AG04450 (cell line): ENCODE measurements around the gene OSBPL8. TPM values are rescaled to one million over a fixed set of nuclear protein-coding genes. Genes with fewer than 3 reads are reported as not detected.
"Not testable (repeated sequence)": the region's sequence is repeated elsewhere in the genome, so short reads cannot be mapped to it uniquely, and the experiment has no call there.

Experiments
- CTCF ChIA-PET: fragments of 300-600, 350-600 bp; formaldehyde crosslinking; extraction: SDS; loops from one replicate; lab custom pipeline; 2022; ENCODE audit warnings: antibody characterized with exemption, inconsistent platforms; lab: Charles Lee
- POLR2A ChIA-PET: fragments of 350-600 bp; formaldehyde crosslinking; extraction: SDS; loops from one replicate; lab custom pipeline; 2021; ENCODE audit warnings: antibody characterized with exemption, inconsistent platforms; lab: Yijun Ruan, JAX
- DNase-seq: peaks from one replicate; pipeline ENCODE4 v3.0.0-alpha.2; 2011; ENCODE audit warnings: low read depth, low spot score
- H3K27ac ChIP-seq: one replicate; pipeline ENCODE4 v1.5.1; 2012; ENCODE audit warnings: low read depth, low read length, control low read depth
- H3K27me3 ChIP-seq: one replicate; pipeline ENCODE4 v1.6.0; 2012; ENCODE audit warnings: low read length; ENCODE audit not compliant: control insufficient read depth, insufficient read depth
- H3K4me3 ChIP-seq: 2 replicates; pipeline ENCODE4 v1.5.1; 2011; ENCODE audit warnings: mild to moderate bottlenecking, low read depth, low read length, control low read depth
- H3K9me3 ChIP-seq: 2 replicates; pipeline ENCODE4 v1.5.1; 2012; ENCODE audit warnings: low read length; ENCODE audit not compliant: control insufficient read depth, insufficient read depth
- CTCF ChIP-seq: IDR thresholded peaks from 2 replicates; pipeline ENCODE4 v1.5.1; 2011; ENCODE audit warnings: low read depth, low read length, control low read depth, inconsistent platforms
- polyA plus RNA-seq: library from polyadenylated mRNA; depleted of rRNA; stranded (reverse); fragments of >200 nt; gene quantifications from 2 replicates; pipeline ENCODE4 v1.2.3, GENCODE V29; 2011

The OSBPL8 gene
- polyA plus RNA-seq, 1 experiment, result 64.5 TPM

- POLR2A ChIA-PET, result no interaction called here
- Histone ChIP-seq H3K9me3 (peaks cover 3% of the 10 kb centered on the region; the same call in 1 of the 2 replicates), H3K4me3 (no peak overlapping the region), H3K27ac (no peak overlapping the region), H3K27me3 (no peaks in the 10 kb centered on the region)
- TF ChIP-seq CTCF, result no peak
- DNase-seq, result no peak
- CTCF ChIA-PET, result no interaction called here
Measured at GRCh38 chr12:76520348-76520747, 39.2 kb downstream of the OSBPL8 start.

GRCh38 chr12:76519538-76519937, 40.0 kb downstream of the OSBPL8 start:
- no peak for TF ChIP-seq CTCF
- no peak for DNase-seq
- Histone ChIP-seq H3K27me3 (no peaks in the 10 kb centered on the region), H3K27ac (no peak overlapping the region), H3K4me3 (no peak overlapping the region), H3K9me3 (peaks cover 3% of the 10 kb centered on the region; the same call in 1 of the 2 replicates)
- ChIA-PET POLR2A (no interaction called here), CTCF (no interaction called here)

- POLR2A ChIA-PET, result no interaction called here
- Histone ChIP-seq H3K4me3 (no peak overlapping the region), H3K27ac (no peak overlapping the region), H3K27me3 (no peaks in the 10 kb centered on the region), H3K9me3 (peaks cover 3% of the 10 kb centered on the region)
- DNase-seq, result no peak
- CTCF ChIA-PET, result interaction anchor here (0.5 kb wide), 1 partner anchor 431 kb away, joined by 4 read pairs; no protein-coding TSS in a partner anchor
- TF ChIP-seq CTCF, result no peak
Measured at GRCh38 chr12:76518699-76519098, 40.9 kb downstream of the OSBPL8 start.

- Histone ChIP-seq H3K9me3 (peaks cover 3% of the 10 kb centered on the region), H3K4me3 (no peak overlapping the region), H3K27ac (no peak overlapping the region), H3K27me3 (no peaks in the 10 kb centered on the region)
- TF ChIP-seq CTCF, result no peak
- POLR2A ChIA-PET, result no interaction called here
- no peak for DNase-seq
- CTCF ChIA-PET, result interaction anchor here (1.4 kb wide), 1 partner anchor 71 kb away, joined by 3 read pairs; no protein-coding TSS in a partner anchor
Measured at GRCh38 chr12:76515271-76515670, 44.3 kb downstream of the OSBPL8 start.

- POLR2A ChIA-PET, H3K27me3 ChIP-seq, H3K27ac ChIP-seq, CTCF ChIA-PET, DNase-seq, H3K4me3 ChIP-seq, H3K9me3 ChIP-seq: not testable (repeated sequence)
Measured at GRCh38 chr12:76511116-76511716, 48.4 kb downstream of the OSBPL8 start.
